Stimulated activated naive CD8-positive, alpha-beta T cell treated with anti-CD3 and anti-CD28 coated beads, Interleukin-15, amount 100 ng/mL, for 72 hours (primary cell): ENCODE measurements around the gene ZMYND15.

Source experiments
- ATAC-seq: fragments of 150-1000 bp; cut with Tn5 transposase; 2 replicates; pipeline ENCODE4 v1.10.0; 2021; ENCODE audit warnings: mild to moderate bottlenecking, moderate library complexity
- DNase-seq, 2 donors: peaks; one replicate each; pipeline ENCODE4 v3.0.0; 2021 to 2022
- H3K27ac Mint-ChIP-seq, 2 donors: one replicate each; pipeline ENCODE4 v1.8.0; 2022; ENCODE audit warnings: mild to moderate bottlenecking in 2 of 2, mixed read lengths in 2 of 2, moderate library complexity in 2 of 2
- H3K27me3 Mint-ChIP-seq: one replicate; pipeline ENCODE4 v1.8.0; 2022; ENCODE audit warnings: mixed read lengths
- H3K4me1 Mint-ChIP-seq: one replicate; pipeline ENCODE4 v1.8.0; 2022; ENCODE audit warnings: mild to moderate bottlenecking, mixed read lengths
- H3K4me3 Mint-ChIP-seq, 2 donors: one replicate each; pipeline ENCODE4 v1.8.0; 2022; ENCODE audit warnings: mild to moderate bottlenecking in 2 of 2, mixed read lengths in 2 of 2, moderate library complexity in 1 of 2
- H3K9me3 Mint-ChIP-seq, 2 donors: one replicate each; pipeline ENCODE4 v1.8.0; 2022; ENCODE audit warnings: mixed read lengths in 2 of 2

The ZMYND15 gene

GRCh38 chr17:4747847-4748246 lies 8.2 kb downstream of the ZMYND15 start:
- Mint-ChIP-seq H3K4me3 (peak overlapping the region; percentile 61 to 73), H3K9me3 (no peaks in the 10 kb centered on the region), H3K4me1 (peaks cover 23% of the 10 kb centered on the region), H3K27ac (peak overlapping the region in 1 of 2 donors; percentile 30), H3K27me3 (peaks cover 24% of the 10 kb centered on the region)
- ATAC-seq (peak; percentile 84), DNase-seq (no peak)

GRCh38 chr17:4748686-4749085 lies 9.1 kb downstream of the ZMYND15 start:
- DNase-seq (no peak), ATAC-seq (no peak)
- Mint-ChIP-seq H3K27ac (no peak overlapping the region), H3K9me3 (no peaks in the 10 kb centered on the region), H3K27me3 (peaks cover 24% of the 10 kb centered on the region), H3K4me1 (peaks cover 23% of the 10 kb centered on the region), H3K4me3 (peak overlapping the region in 1 of 2 donors; percentile 61)

- no peaks in the 10 kb centered on the region for H3K9me3 Mint-ChIP-seq
- no peak for ATAC-seq
- H3K4me3 Mint-ChIP-seq, result no peak overlapping the region
- H3K4me1 Mint-ChIP-seq, result peaks cover 14% of the 10 kb centered on the region
- no peak overlapping the region for H3K27ac Mint-ChIP-seq
- no peak for DNase-seq
- peaks cover 21% of the 10 kb centered on the region for H3K27me3 Mint-ChIP-seq
Observed at GRCh38 chr17:4750606-4751005, 11.0 kb downstream of the ZMYND15 start.

GRCh38 chr17:4751932-4752331 lies 12.3 kb downstream of the ZMYND15 start:
- H3K9me3 Mint-ChIP-seq, result no peaks in the 10 kb centered on the region
- H3K27me3 Mint-ChIP-seq, result peaks cover 20% of the 10 kb centered on the region
- H3K27ac Mint-ChIP-seq, result no peak overlapping the region
- H3K4me3 Mint-ChIP-seq, result no peak overlapping the region
- DNase-seq (no peak), ATAC-seq (no peak)
- peaks cover 14% of the 10 kb centered on the region for H3K4me1 Mint-ChIP-seq

- H3K27ac Mint-ChIP-seq, result no peak overlapping the region
- peaks cover 20% of the 10 kb centered on the region for H3K27me3 Mint-ChIP-seq
- H3K4me1 Mint-ChIP-seq, result peaks cover 5% of the 10 kb centered on the region
- DNase-seq (no peak), ATAC-seq (no peak)
- H3K9me3 Mint-ChIP-seq, result no peaks in the 10 kb centered on the region
- H3K4me3 Mint-ChIP-seq, result no peak overlapping the region
Observed at GRCh38 chr17:4753392-4753791, 13.8 kb downstream of the ZMYND15 start.

DNA sequence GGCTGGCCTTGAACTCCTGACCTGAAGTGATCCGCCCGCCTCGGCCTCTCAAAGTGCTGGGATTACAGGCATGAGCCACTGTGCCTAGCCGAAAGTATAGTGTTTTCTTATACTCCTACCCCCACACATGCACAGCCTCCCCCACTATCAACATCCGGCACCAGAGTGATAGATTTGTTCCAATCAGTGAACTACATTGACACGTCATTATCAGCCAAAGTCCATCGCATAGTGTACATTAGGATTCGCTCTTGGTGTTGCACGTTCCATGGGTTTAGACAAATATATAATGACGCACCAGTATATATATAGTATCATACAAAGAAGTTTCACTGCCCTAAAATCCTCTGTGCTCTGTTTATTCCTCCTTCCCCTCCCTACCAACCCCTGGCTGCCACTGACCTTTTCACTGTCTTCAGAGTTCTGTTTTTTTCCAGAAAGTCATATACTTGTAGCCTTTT lies 20.2 kb downstream of the ZMYND15 start:
- Mint-ChIP-seq H3K4me3 (no peak overlapping the region), H3K9me3 (no peaks in the 10 kb centered on the region), H3K27ac (no peak overlapping the region), H3K4me1 (no peaks in the 10 kb centered on the region), H3K27me3 (peaks cover 8% of the 10 kb centered on the region)
- DNase-seq (no peak), ATAC-seq (no peak)

- Mint-ChIP-seq H3K27me3 (peaks cover 9% of the 10 kb centered on the region), H3K9me3 (no peaks in the 10 kb centered on the region), H3K4me1 (no peaks in the 10 kb centered on the region), H3K4me3 (no peak overlapping the region), H3K27ac (no peak overlapping the region)
- no peak for ATAC-seq
- no peak for DNase-seq
Observed at GRCh38 chr17:4764595-4764994, 25.0 kb downstream of the ZMYND15 start.

DNA sequence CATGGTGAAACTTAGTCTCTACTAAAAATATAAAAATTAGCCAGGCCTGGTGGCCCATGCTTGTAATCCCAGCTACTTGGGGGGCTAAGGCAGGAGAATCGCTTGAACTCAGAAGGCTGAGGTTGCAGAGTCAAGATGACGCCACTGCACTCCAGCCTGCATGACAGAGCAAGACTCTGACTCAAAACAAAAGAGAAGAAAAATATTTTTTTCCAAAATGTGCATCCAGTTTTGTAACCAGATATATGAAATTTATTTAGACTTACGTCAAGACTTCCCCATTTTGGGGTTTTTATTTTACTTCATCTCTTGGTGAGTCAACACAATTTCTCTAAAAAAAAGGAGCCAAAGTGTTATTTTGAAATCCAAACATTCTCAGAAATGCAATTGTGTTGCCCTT lies 26.6 kb downstream of the ZMYND15 start:
- H3K4me1 Mint-ChIP-seq, result peaks cover under 1% of the 10 kb centered on the region
- no peak for DNase-seq
- peaks cover 9% of the 10 kb centered on the region for H3K27me3 Mint-ChIP-seq
- no peak for ATAC-seq
- H3K27ac Mint-ChIP-seq, result no peak overlapping the region
- H3K4me3 Mint-ChIP-seq, result no peak overlapping the region
- H3K9me3 Mint-ChIP-seq, result no peaks in the 10 kb centered on the region

DNA sequence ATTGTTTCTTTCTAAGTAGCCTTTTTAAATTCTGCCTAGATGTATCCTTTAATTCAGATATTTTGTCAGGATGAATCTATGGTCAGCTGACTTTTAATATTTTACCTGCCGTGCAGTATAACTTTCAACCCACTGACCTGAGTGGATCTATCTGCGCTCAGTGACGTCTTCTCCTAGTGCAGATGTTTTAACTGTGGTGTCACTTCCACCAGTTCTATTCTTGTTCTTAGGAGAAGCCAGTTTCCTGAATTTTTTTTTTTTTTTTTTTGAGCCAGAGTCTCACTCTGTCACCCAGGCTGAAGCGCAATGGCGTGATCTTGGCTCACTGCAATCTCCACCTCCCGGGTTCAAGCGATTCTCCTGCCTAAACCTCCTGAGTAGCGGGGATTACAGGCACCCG lies 27.1 kb downstream of the ZMYND15 start:
- Mint-ChIP-seq H3K27ac (no peak overlapping the region), H3K9me3 (no peaks in the 10 kb centered on the region), H3K4me1 (peaks cover 6% of the 10 kb centered on the region), H3K27me3 (peaks cover 9% of the 10 kb centered on the region), H3K4me3 (no peak overlapping the region)
- DNase-seq (no peak), ATAC-seq (no peak)

DNA sequence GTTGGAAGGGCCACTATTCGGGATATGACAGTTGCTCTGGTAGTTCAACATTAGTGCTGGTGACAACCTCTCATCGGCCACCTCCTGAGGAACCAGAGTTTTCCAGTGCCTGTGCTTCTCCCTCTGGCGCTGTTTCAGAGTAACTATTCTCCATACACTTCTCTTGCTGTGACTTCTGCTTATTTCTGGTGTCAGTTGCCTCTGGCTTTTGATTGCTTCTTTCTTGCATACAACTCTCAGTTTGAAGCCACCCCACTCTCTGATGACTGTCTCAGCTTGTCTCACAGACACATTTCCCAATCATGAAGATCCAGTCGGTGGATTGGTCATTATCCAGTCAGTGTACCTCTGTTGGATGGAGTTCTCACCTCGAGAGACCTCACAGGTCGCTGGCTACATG lies 28.7 kb downstream of the ZMYND15 start:
- no peaks in the 10 kb centered on the region for H3K9me3 Mint-ChIP-seq
- no peak overlapping the region for H3K27ac Mint-ChIP-seq
- no peak for DNase-seq
- peaks cover 9% of the 10 kb centered on the region for H3K27me3 Mint-ChIP-seq
- no peak overlapping the region for H3K4me3 Mint-ChIP-seq
- H3K4me1 Mint-ChIP-seq, result peaks cover 10% of the 10 kb centered on the region
- ATAC-seq, result no peak

DNA sequence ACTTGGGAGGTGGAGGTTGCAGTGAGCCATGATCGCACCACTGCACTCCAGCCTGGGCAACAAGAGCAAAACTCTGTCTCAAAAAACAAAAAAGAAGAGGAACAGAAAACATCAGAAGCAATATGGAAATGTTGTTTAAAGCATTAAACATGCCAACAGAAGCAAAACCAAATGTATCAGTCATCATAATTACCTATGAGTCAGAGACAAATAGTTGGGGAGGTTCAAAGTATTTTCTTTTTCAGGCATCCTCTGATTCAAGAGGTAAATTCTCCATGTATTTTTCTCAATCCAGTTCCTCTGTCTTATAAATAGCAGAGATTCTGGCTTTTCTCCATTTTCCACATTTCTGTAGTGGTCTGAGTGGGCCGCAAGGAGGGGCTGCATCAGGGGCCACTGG lies 30.0 kb downstream of the ZMYND15 start:
- Mint-ChIP-seq H3K4me1 (peaks cover 10% of the 10 kb centered on the region), H3K4me3 (no peak overlapping the region), H3K9me3 (no peaks in the 10 kb centered on the region), H3K27me3 (peaks cover 9% of the 10 kb centered on the region), H3K27ac (no peak overlapping the region)
- ATAC-seq, result no peak
- no peak for DNase-seq

DNA sequence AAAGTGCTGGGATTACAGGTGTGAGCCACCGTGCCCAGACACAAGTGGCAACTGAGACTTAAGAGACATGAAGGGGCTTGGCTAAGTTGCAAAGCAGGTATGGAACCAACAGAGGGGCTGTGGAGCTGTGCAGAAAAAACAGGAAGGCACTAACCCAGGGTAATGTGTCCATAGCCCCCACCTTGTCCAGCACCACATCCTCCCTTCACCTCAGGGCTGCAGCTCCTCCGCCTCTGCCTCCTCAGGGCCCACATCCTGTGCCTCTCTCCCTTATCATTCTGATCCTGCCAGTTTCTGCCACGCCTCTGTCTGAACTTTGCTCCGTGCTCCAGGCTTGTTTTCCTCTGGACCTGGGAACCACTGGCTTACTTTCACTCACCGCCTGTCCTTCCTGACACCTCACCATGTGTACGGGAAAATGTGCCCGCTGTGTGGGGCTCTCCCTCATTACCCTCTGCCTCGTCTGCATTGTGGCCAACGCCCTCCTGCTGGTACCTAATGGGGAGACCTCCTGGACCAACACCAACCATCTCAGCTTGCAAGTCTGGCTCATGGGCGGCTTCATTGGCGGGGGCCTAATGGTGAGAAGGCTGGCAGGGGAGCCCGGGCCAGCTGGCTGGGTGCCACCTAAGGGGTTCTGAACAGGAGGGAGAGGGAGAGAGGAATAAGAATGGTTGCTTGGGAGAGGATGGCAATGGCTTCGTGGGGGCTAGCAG lies 32.0 kb downstream of the ZMYND15 start, which contains the start of gene TM4SF5:
Gene TM4SF5 (plus strand): TSS at position 368 of the 716 bp plus-strand sequence. CDS start 37 bp downstream, at position 405.
- Mint-ChIP-seq H3K9me3 (no peaks in the 10 kb centered on the region), H3K27me3 (peaks cover 9% of the 10 kb centered on the region), H3K27ac (peak within 1 kb of the TSS in 1 of 2 donors; percentile 79), H3K4me1 (peaks cover 10% of the 10 kb centered on the region), H3K4me3 (no peak within 1 kb of the TSS)
- ATAC-seq (peak; percentile 78), DNase-seq (no peak)

DNA sequence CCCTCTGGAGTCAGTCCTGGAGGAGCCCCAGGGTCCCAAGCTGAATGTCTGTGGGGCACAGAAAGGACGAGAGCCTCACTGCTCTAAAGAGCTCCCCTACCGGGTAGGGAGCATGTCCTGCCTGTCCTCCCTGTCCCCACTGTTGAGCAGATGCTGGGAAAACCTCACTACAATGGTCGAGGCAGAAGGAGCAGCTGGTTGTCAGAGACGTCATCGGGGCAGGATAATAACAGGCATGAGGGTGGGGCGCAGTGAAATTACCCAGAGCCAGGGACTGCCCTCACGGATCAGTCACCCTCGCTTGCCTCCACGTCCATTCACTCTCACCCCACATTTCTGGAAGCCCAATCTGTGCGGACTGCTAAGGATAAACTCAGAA lies 32.6 kb downstream of the ZMYND15 start:
- no peak for ATAC-seq
- H3K9me3 Mint-ChIP-seq, result no peaks in the 10 kb centered on the region
- H3K4me3 Mint-ChIP-seq, result no peak overlapping the region
- DNase-seq, result no peak
- no peak overlapping the region for H3K27ac Mint-ChIP-seq
- peaks cover 10% of the 10 kb centered on the region for H3K4me1 Mint-ChIP-seq
- H3K27me3 Mint-ChIP-seq, result peaks cover 9% of the 10 kb centered on the region

DNA sequence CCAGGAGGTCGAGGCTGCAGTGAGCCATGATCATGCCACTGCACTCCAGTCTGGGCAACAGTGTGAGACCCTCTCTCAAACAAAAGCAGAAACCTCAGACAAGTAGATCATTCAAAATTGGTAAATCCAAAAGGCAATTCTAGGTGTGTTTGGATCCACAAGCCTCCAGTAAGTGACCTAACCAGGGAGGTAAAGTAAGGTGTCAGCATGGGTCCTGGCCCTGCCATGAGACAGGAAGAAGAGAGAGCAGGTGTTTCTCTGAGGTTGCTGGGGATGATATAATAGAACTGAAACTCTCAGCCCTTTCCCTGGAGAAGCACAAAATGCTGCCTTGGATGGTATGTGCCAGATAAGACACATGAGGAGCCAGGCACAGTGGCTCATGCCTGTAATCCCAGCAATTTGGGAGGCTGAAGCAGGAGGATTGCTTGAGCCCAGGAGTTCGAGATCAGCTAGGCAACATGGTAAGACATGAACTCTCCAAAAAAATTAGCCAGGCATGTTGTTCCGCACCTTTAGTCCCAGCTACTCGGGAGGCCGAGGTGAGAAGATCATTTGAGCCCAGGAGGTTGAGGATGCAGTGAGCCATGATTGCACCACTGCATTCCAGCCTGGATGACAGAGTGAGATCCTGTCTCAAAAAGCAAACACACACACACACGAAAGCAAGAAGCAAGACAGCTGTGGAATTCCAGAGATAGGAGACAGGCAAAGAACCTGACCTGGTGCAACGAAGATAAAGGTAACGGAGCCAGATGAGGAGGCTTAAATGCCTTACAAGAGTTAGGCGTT lies 38.5 kb downstream of the ZMYND15 start:
- peaks cover 7% of the 10 kb centered on the region for H3K4me1 Mint-ChIP-seq
- no peak overlapping the region for H3K4me3 Mint-ChIP-seq
- no peak for DNase-seq
- ATAC-seq, result no peak
- H3K27me3 Mint-ChIP-seq, result peaks cover 37% of the 10 kb centered on the region
- H3K27ac Mint-ChIP-seq, result peak overlapping the region in 1 of 2 donors; percentile 88
- no peaks in the 10 kb centered on the region for H3K9me3 Mint-ChIP-seq

GRCh38 chr17:4780325-4780955 lies 40.8 kb downstream of the ZMYND15 start:
- ATAC-seq (no peak), DNase-seq (no peak)
- Mint-ChIP-seq H3K4me1 (peaks cover 10% of the 10 kb centered on the region), H3K9me3 (no peaks in the 10 kb centered on the region), H3K4me3 (no peak overlapping the region), H3K27ac (no peak overlapping the region), H3K27me3 (peaks cover 58% of the 10 kb centered on the region)

GRCh38 chr17:4782652-4783051 lies 43.0 kb downstream of the ZMYND15 start:
- H3K27ac Mint-ChIP-seq, result no peak overlapping the region
- ATAC-seq (peak; percentile 67), DNase-seq (no peak)
- no peak overlapping the region for H3K4me3 Mint-ChIP-seq
- H3K4me1 Mint-ChIP-seq, result peaks cover 25% of the 10 kb centered on the region
- no peaks in the 10 kb centered on the region for H3K9me3 Mint-ChIP-seq
- H3K27me3 Mint-ChIP-seq, result peaks cover 81% of the 10 kb centered on the region
